Liver (tissue), 9 donors: ENCODE results near the gene KIRREL3. TPM values are rescaled to one million over a fixed set of nuclear protein-coding genes. Genes with fewer than 3 reads are reported as not detected.

Experiments used
- DNase-seq: peaks from one replicate; pipeline ENCODE4 v3.0.0-alpha.2; 2017; ENCODE audit warnings: low spot score
- H3K27ac ChIP-seq, 2 donors: one replicate each; pipeline ENCODE4 v1.7.0; 2013; ENCODE audit warnings: inconsistent platforms in 2 of 2, low read length in 2 of 2, control low read depth in 1 of 2, low read depth in 1 of 2, mild to moderate bottlenecking in 1 of 2
- H3K27me3 ChIP-seq, 4 donors: one replicate each; pipeline versions ENCODE4 v1.6.1 to v1.7.0; 2013; ENCODE audit warnings: low read length in 3 of 4, inconsistent platforms in 1 of 4, mild to moderate bottlenecking in 1 of 4, moderate library complexity in 1 of 4; ENCODE audit not compliant: control insufficient read depth in 4 of 4, insufficient read depth in 4 of 4
- H3K36me3 ChIP-seq, 4 donors: one replicate each; pipeline versions ENCODE4 v1.6.1 to v1.7.0; 2013; ENCODE audit warnings: low read length in 3 of 4, mild to moderate bottlenecking in 3 of 4, low read depth in 1 of 4, moderate library complexity in 1 of 4; ENCODE audit not compliant: control insufficient read depth in 4 of 4, insufficient read depth in 3 of 4
- H3K4me1 ChIP-seq, 4 donors: one replicate each; pipeline versions ENCODE4 v1.6.1 to v1.7.0; 2013; ENCODE audit warnings: low read length in 3 of 4, mild to moderate bottlenecking in 3 of 4, moderate library complexity in 1 of 4; ENCODE audit not compliant: control insufficient read depth in 4 of 4, insufficient read depth in 4 of 4
- H3K4me3 ChIP-seq, 3 donors: one replicate each; pipeline versions ENCODE4 v1.6.1 to v1.7.0; 2013; ENCODE audit warnings: low read length in 3 of 3, control low read depth in 1 of 3, low read depth in 1 of 3, mild to moderate bottlenecking in 1 of 3
- H3K9ac ChIP-seq, 2 donors: one replicate each; pipeline ENCODE4 v1.7.0; 2013; ENCODE audit warnings: low read length in 2 of 2, mild to moderate bottlenecking in 2 of 2, moderate library complexity in 2 of 2, control low read depth in 1 of 2, low read depth in 1 of 2
- H3K9me3 ChIP-seq, 4 donors: one replicate each; pipeline versions ENCODE4 v1.6.1 to v1.7.0; 2013; ENCODE audit warnings: low read length in 3 of 4; ENCODE audit not compliant: control insufficient read depth in 4 of 4
- EGR1 ChIP-seq, 2 donors: IDR thresholded peaks; 2 replicates each; pipeline ENCODE4 v1.6.1; 2016 to 2018; ENCODE audit warnings: antibody characterized with exemption in 2 of 2, low read depth in 2 of 2
- FOXA1 ChIP-seq: IDR thresholded peaks from 2 replicates; pipeline ENCODE4 v1.6.1; 2016; ENCODE audit warnings: antibody characterized with exemption
- FOXA2 ChIP-seq: IDR thresholded peaks from 2 replicates; pipeline ENCODE4 v1.6.1; 2016; ENCODE audit warnings: antibody characterized with exemption
- GABPA ChIP-seq, 2 donors: IDR thresholded peaks in 1 of 2; conservative IDR thresholded peaks in 1 of 2; 2 replicates each; pipeline ENCODE4 v1.6.1; 2016; ENCODE audit warnings: antibody characterized with exemption in 2 of 2, mild to moderate bottlenecking in 1 of 2, moderate library complexity in 1 of 2
- HNF4A ChIP-seq, 2 donors: conservative IDR thresholded peaks; 2 replicates each; pipeline ENCODE4 v1.6.1; 2016; ENCODE audit warnings: antibody characterized with exemption in 2 of 2, mild to moderate bottlenecking in 2 of 2
- HNF4G ChIP-seq: IDR thresholded peaks from 2 replicates; pipeline ENCODE4 v1.6.1; 2016; ENCODE audit warnings: antibody characterized with exemption
- JUND ChIP-seq, 2 donors: IDR thresholded peaks; 2 replicates each; pipeline ENCODE4 v1.6.1; 2016; ENCODE audit warnings: antibody characterized with exemption in 2 of 2
- NR2F2 ChIP-seq: IDR thresholded peaks from 2 replicates; pipeline ENCODE4 v1.6.1; 2016; ENCODE audit warnings: antibody characterized with exemption
- RAD21 ChIP-seq, 2 donors: IDR thresholded peaks; 2 replicates each; pipeline ENCODE4 v1.6.1; 2016; ENCODE audit warnings: antibody characterized with exemption in 2 of 2, mild to moderate bottlenecking in 2 of 2
- RXRA ChIP-seq, 2 donors: IDR thresholded peaks; 2 replicates each; pipeline ENCODE4 v1.6.1; 2017 to 2018; ENCODE audit warnings: antibody characterized with exemption in 2 of 2, mild to moderate bottlenecking in 1 of 2
- SP1 ChIP-seq: IDR thresholded peaks from 2 replicates; pipeline ENCODE4 v1.6.1; 2018; ENCODE audit warnings: antibody characterized with exemption, mild to moderate bottlenecking
- TAF1 ChIP-seq: conservative IDR thresholded peaks from 2 replicates; pipeline ENCODE4 v1.6.1; 2016; ENCODE audit warnings: antibody characterized with exemption, mild to moderate bottlenecking
- YY1 ChIP-seq: IDR thresholded peaks from 2 replicates; pipeline ENCODE4 v1.6.1; 2016; ENCODE audit warnings: antibody characterized with exemption, mild to moderate bottlenecking
- WGBS: extraction: QIAGEN DNeasy Blood & Tissue Kit; methylation state at CpG from one replicate; pipeline ENCODE4 v1.1.7; 2013; 5-methylcytosine and 5-hydroxymethylcytosine counted together
- polyA plus RNA-seq, 2 donors: library from polyadenylated mRNA; stranded (reverse) in 1 of 2; unstranded in 1 of 2; fragments of 200-250 nt in 1 of 2; fragments of >200 nt in 1 of 2; fragmentation: Nextera tagmentation in 1 of 2; extraction: Ambion mirVana in 1 of 2; gene quantifications; one replicate each; pipeline versions ENCODE4 v1.2.1 to v1.2.3, GENCODE V29; 2013 to 2015
- total RNA-seq, 2 donors: library from RNA; depleted of rRNA; stranded (reverse); fragments of >200 nt; gene quantifications; one replicate each; pipeline ENCODE4 v1.2.3, GENCODE V29; 2014
- TF ChIP-seq, protein P1 (sequence below): IDR thresholded peaks from 2 replicates; pipeline ENCODE4 v1.6.1; 2016; ENCODE audit warnings: antibody characterized with exemption
- TF ChIP-seq, protein P2 (sequence below): IDR thresholded peaks from 2 replicates; pipeline ENCODE4 v1.6.1; 2016; ENCODE audit warnings: antibody characterized with exemption
- TF ChIP-seq, protein P3 (sequence below): fragments of 150-350 bp; IDR thresholded peaks from 2 replicates; pipeline ENCODE4 v1.5.1; 2017; ENCODE audit warnings: improper control_type of control experiment, low read depth, low read length; ENCODE audit not compliant: missing input control
- TF ChIP-seq, protein P4 (sequence below): IDR thresholded peaks from 2 replicates; pipeline ENCODE4 v1.6.1; 2016; ENCODE audit warnings: antibody characterized with exemption
- TF ChIP-seq, protein P5 (sequence below): IDR thresholded peaks from 2 replicates; pipeline ENCODE4 v1.6.1; 2016; ENCODE audit warnings: antibody characterized with exemption, mild to moderate bottlenecking
- donor health status: healthy.
- donor health status: healthy.
- donor health status: healthy.
- donor health status: healthy.
- donor health status: healthy.

Gene KIRREL3
- total and polyA plus RNA-seq, 4 donors, result 0.03 to 0.29 (median 0.08) TPM; not detected in 1

DNA sequence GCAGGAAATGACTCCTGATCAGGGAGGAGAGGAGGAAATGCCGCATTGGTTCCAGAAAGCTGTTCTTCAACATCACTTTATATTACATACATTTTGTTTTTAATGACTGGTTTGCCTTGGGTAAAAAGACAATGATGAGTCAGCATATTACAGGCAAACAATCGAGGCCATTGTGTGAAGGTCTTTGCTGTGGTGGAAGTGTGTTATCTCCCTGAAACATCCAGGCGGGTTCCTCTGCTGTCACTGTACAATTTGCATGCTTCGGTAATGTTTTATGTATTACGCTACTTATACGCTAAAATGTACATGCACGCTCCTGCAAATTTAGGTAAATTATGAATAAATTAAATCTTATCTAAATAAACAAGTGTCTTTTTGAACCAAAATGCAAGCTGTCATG is 161.1 kb downstream of the KIRREL3 start (continued):
- TF ChIP-seq EGR1 (IDR thresholded peaks at IDR 0.05; ENCODE audit: low read depth in 2 of 2) (no peak), TAF1 (no peak)

DNA sequence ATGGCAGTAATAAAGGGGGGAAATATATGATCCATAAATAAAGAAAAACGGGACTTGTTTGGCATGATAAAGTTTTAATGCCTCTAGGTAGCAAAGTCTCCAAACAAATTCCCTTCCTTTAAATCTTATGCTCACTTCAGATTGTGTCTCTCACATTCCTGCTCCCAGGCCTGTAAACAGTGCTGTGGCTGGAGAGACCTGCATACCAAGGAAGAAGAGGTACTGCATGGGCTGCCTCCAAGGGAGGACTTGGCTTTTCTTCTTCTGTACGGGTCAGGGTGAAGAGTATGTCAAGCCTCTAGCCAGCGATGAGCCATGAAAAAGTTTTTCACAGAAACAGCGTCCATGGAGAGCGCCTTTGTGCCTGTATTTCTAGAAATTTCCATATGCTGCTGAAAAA is 161.8 kb downstream of the KIRREL3 start:
- no peak for DNase-seq
- no peak overlapping the region for H3K4me3 ChIP-seq
- H3K27ac ChIP-seq, result no peak overlapping the region
- H3K4me1 ChIP-seq, result no peaks in the 10 kb centered on the region
- TF ChIP-seq, protein P1, sequence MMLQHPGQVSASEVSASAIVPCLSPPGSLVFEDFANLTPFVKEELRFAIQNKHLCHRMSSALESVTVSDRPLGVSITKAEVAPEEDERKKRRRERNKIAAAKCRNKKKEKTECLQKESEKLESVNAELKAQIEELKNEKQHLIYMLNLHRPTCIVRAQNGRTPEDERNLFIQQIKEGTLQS, result no peak
- TF ChIP-seq FOXA2 (no peak), SP1 (no peak), RXRA (IDR thresholded peaks at IDR 0.05) (no peak), RAD21 (IDR thresholded peaks at IDR 0.05) (no peak), GABPA (IDR thresholded peaks at IDR 0.05 in 1 of 2, conservative IDR thresholded peaks at IDR 0.05 in 1 of 2) (no peak), EGR1 (IDR thresholded peaks at IDR 0.05; ENCODE audit: low read depth in 2 of 2) (no peak), JUND (IDR thresholded peaks at IDR 0.05) (no peak), YY1 (no peak), NR2F2 (no peak), FOXA1 (no peak), HNF4G (no peak), HNF4A (conservative IDR thresholded peaks at IDR 0.05) (no peak), TAF1 (no peak)
- TF ChIP-seq, protein P2, sequence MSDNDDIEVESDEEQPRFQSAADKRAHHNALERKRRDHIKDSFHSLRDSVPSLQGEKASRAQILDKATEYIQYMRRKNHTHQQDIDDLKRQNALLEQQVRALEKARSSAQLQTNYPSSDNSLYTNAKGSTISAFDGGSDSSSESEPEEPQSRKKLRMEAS, result no peak
- TF ChIP-seq, protein P3, sequence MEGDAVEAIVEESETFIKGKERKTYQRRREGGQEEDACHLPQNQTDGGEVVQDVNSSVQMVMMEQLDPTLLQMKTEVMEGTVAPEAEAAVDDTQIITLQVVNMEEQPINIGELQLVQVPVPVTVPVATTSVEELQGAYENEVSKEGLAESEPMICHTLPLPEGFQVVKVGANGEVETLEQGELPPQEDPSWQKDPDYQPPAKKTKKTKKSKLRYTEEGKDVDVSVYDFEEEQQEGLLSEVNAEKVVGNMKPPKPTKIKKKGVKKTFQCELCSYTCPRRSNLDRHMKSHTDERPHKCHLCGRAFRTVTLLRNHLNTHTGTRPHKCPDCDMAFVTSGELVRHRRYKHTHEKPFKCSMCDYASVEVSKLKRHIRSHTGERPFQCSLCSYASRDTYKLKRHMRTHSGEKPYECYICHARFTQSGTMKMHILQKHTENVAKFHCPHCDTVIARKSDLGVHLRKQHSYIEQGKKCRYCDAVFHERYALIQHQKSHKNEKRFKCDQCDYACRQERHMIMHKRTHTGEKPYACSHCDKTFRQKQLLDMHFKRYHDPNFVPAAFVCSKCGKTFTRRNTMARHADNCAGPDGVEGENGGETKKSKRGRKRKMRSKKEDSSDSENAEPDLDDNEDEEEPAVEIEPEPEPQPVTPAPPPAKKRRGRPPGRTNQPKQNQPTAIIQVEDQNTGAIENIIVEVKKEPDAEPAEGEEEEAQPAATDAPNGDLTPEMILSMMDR, result no peak
- TF ChIP-seq, protein P4, sequence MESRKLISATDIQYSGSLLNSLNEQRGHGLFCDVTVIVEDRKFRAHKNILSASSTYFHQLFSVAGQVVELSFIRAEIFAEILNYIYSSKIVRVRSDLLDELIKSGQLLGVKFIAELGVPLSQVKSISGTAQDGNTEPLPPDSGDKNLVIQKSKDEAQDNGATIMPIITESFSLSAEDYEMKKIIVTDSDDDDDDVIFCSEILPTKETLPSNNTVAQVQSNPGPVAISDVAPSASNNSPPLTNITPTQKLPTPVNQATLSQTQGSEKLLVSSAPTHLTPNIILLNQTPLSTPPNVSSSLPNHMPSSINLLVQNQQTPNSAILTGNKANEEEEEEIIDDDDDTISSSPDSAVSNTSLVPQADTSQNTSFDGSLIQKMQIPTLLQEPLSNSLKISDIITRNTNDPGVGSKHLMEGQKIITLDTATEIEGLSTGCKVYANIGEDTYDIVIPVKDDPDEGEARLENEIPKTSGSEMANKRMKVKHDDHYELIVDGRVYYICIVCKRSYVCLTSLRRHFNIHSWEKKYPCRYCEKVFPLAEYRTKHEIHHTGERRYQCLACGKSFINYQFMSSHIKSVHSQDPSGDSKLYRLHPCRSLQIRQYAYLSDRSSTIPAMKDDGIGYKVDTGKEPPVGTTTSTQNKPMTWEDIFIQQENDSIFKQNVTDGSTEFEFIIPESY, result no peak
- TF ChIP-seq, protein P5, sequence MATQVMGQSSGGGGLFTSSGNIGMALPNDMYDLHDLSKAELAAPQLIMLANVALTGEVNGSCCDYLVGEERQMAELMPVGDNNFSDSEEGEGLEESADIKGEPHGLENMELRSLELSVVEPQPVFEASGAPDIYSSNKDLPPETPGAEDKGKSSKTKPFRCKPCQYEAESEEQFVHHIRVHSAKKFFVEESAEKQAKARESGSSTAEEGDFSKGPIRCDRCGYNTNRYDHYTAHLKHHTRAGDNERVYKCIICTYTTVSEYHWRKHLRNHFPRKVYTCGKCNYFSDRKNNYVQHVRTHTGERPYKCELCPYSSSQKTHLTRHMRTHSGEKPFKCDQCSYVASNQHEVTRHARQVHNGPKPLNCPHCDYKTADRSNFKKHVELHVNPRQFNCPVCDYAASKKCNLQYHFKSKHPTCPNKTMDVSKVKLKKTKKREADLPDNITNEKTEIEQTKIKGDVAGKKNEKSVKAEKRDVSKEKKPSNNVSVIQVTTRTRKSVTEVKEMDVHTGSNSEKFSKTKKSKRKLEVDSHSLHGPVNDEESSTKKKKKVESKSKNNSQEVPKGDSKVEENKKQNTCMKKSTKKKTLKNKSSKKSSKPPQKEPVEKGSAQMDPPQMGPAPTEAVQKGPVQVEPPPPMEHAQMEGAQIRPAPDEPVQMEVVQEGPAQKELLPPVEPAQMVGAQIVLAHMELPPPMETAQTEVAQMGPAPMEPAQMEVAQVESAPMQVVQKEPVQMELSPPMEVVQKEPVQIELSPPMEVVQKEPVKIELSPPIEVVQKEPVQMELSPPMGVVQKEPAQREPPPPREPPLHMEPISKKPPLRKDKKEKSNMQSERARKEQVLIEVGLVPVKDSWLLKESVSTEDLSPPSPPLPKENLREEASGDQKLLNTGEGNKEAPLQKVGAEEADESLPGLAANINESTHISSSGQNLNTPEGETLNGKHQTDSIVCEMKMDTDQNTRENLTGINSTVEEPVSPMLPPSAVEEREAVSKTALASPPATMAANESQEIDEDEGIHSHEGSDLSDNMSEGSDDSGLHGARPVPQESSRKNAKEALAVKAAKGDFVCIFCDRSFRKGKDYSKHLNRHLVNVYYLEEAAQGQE, result no peak
- H3K27me3 ChIP-seq, result peaks cover 0 to 3% (median 0%) of the 10 kb centered on the region in 4 donors
- peaks cover 0 to 2% (median 0%) of the 10 kb centered on the region in 4 donors for H3K9me3 ChIP-seq
- H3K36me3 ChIP-seq, result no peaks in the 10 kb centered on the region
- H3K9ac ChIP-seq, result no peak overlapping the region
- 76% methylated on average over 5 of the region's 5 CpGs for WGBS
